Measurements from ENCODE around the gene UBE2D2. TPM values are rescaled to one million over a fixed set of nuclear protein-coding genes. Genes with fewer than 3 reads are reported as not detected.
A peak's percentile ranks its signal among the peaks of the same experiment; 100 is the strongest.

The UBE2D2 gene
- total and polyA plus RNA-seq, 10 of the 15 experiments (the other 5 are each of a cell fraction or from before 2014, with no cell fraction given), result 58.6 to 245 (median 128) TPM

DNA sequence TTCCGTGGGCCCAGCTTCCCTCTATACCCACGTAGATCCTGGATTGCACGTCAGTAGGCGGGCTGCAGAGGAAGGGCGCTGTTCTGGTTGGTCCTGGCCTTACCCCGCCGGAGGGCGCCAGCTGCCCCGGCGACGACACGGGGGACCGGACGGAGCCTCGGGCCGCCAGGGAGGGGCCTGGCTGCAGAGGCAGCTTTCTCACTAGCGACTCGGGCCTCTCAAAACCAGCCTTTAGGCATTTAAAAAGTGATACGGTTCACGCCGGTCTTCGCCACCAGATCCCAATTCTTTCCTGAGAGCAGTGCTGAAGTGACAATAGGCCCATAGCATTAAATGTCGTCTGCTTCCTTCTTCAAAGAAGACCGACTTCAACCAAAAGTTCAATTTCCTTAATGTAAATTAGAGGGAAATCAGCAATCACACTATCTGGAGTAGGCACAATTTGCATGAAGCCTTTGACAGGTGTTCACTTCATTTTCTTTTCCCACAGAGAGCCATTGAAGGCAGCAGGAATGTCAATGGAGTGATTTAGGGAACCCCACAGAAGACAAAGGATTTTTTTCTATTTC lies 17.6 kb upstream of the UBE2D2 start (continued):
- TF ChIP-seq NFYB (IDR thresholded peaks at IDR 0.05; ENCODE audit: insufficient read depth, low read depth, low read length), result peak; percentile 39; the same call in 1 of the 2 replicates
- 0 out of 2 replicates have a peak, but pooled peaks have one; percentile 54 for TF ChIP-seq WRNIP1 (IDR thresholded peaks at IDR 0.05; ENCODE audit: borderline replicate concordance, low read depth, low read length)
- 0 out of 2 replicates have a peak, but pooled peaks have one; percentile 38 for TF ChIP-seq MYB (IDR thresholded peaks at IDR 0.05; ENCODE audit: borderline replicate concordance, low read depth, low read length)
- peak; percentile 44; the same call in 1 of the 2 replicates for TF ChIP-seq SMC3 (IDR thresholded peaks at IDR 0.05; ENCODE audit: borderline replicate concordance, low read length)
- TF ChIP-seq ATF3 (IDR thresholded peaks at IDR 0.05; ENCODE audit: borderline replicate concordance, extremely low read depth, low read depth, low read length), result 0 out of 2 replicates have a peak, but pooled peaks have one; percentile 8
- TF ChIP-seq POLR2A (IDR thresholded peaks at IDR 0.05; ENCODE audit: low read depth, low read length), result 0 out of 2 replicates have a peak, but pooled peaks have one; percentile 30
- peak; percentile 69; the same call in 1 of the 2 replicates for TF ChIP-seq POLR2AphosphoS2 (IDR thresholded peaks at IDR 0.05; ENCODE audit: low read depth, low read length)
- TF ChIP-seq YY1 (IDR thresholded peaks at IDR 0.05; ENCODE audit: low read depth, low read length), result peak; percentile 31; the same call in 1 of the 2 replicates
- TF ChIP-seq TARDBP (IDR thresholded peaks at IDR 0.05; ENCODE audit: borderline replicate concordance), result no peak
- TF ChIP-seq CREB1 (IDR thresholded peaks at IDR 0.05; ENCODE audit: low read depth), result peak; percentile 70; the same call in 1 of the 2 replicates
- TF ChIP-seq GATAD2B (conservative IDR thresholded peaks at IDR 0.05; ENCODE audit: low read depth), result 0 out of 2 replicates have a peak, but pooled peaks have one; percentile 40
- TF ChIP-seq ASH2L (IDR thresholded peaks at IDR 0.05; ENCODE audit: borderline replicate concordance, low read depth), result no peak
- TF ChIP-seq, protein P1, sequence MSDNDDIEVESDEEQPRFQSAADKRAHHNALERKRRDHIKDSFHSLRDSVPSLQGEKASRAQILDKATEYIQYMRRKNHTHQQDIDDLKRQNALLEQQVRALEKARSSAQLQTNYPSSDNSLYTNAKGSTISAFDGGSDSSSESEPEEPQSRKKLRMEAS (IDR thresholded peaks at IDR 0.05; ENCODE audit: low read depth, low read length), result no peak
- no peak for TF ChIP-seq SMAD5 (IDR thresholded peaks at IDR 0.05; ENCODE audit: low read depth)
- peak; percentile 50 for TF ChIP-seq IKZF1 (conservative IDR thresholded peaks at IDR 0.05)
- TF ChIP-seq NRF1 (conservative IDR thresholded peaks at IDR 0.05; ENCODE audit: low read depth, low read length), result no peak
- TF ChIP-seq HDAC2 (IDR thresholded peaks at IDR 0.05), result no peak
- 0 out of 3 replicates have a peak, but pooled peaks have one; percentile 7 for TF ChIP-seq POU2F2 (IDR thresholded peaks at IDR 0.05; ENCODE audit: borderline replicate concordance, low read depth, low read length)
- TF ChIP-seq EGR1 (IDR thresholded peaks at IDR 0.05; ENCODE audit: borderline replicate concordance in 1 of 2, low read depth in 2 of 2, low read length in 2 of 2), result 0 out of 3 replicates have a peak, but pooled peaks of 1 of the 2 experiments have one; percentile 4
- TF ChIP-seq BHLHE40 (IDR thresholded peaks at IDR 0.05; ENCODE audit: borderline replicate concordance in 1 of 2, low read depth in 2 of 2, low read length in 1 of 2), result peak; percentile 6 to 23; a peak in 1 of 4 replicates
- TF ChIP-seq SPI1 (IDR thresholded peaks at IDR 0.05; ENCODE audit: borderline replicate concordance, insufficient read depth, low read depth, low read length), result peak; percentile 17; the same call in 1 of the 2 replicates
- peak; percentile 29 to 72 (median 59); a peak in 5 of 6 replicates for TF ChIP-seq CTCF (IDR thresholded peaks at IDR 0.05 in 2 of 3, conservative IDR thresholded peaks at IDR 0.05 in 1 of 3; ENCODE audit: control insufficient read depth in 2 of 3, extremely low read depth in 1 of 3, insufficient read depth in 1 of 3, low read depth in 3 of 3, low read length in 3 of 3)
- no peak for TF ChIP-seq MEF2B (IDR thresholded peaks at IDR 0.05; ENCODE audit: partially characterized antibody, poor library complexity, severe bottlenecking)
- TF ChIP-seq TCF3 (IDR thresholded peaks at IDR 0.05; ENCODE audit: borderline replicate concordance, insufficient read depth, low read depth, low read length), result no peak
- TF ChIP-seq IKZF2 (IDR thresholded peaks at IDR 0.05), result 0 out of 4 replicates have a peak, but pooled peaks have one; percentile 32 to 38
- peak; percentile 45; the same call in 1 of the 2 replicates for TF ChIP-seq TCF12 (IDR thresholded peaks at IDR 0.05; ENCODE audit: low read depth, low read length)
- TF ChIP-seq BACH1 (IDR thresholded peaks at IDR 0.05; ENCODE audit: borderline replicate concordance), result peak; percentile 71; the same call in 1 of the 2 replicates
